H1 (cell line): Measurements from ENCODE around the gene COL6A3. TPM values are rescaled to one million over a fixed set of nuclear protein-coding genes. Genes with fewer than 3 reads are reported as not detected.

ENCODE experiments used
- PHF8 ChIP-seq: fragments of 200-600 bp; sonication (generic); conservative IDR thresholded peaks from 2 replicates; pipeline ENCODE4 v1.7.1; 2012; ENCODE audit warnings: low read depth, mild to moderate bottlenecking, inconsistent platforms, low read length, moderate library complexity
- SP4 ChIP-seq: IDR thresholded peaks from 2 replicates; pipeline ENCODE4 v1.6.1; 2012; ENCODE audit warnings: low read length, inconsistent platforms
- TBP ChIP-seq: IDR thresholded peaks from 2 replicates; pipeline ENCODE4 v1.6.1; 2011; ENCODE audit warnings: low read depth, low read length, improper control_type of control experiment
- ZNF274 ChIP-seq: IDR thresholded peaks from 2 replicates; pipeline ENCODE4 v1.7.0; 2012; ENCODE audit warnings: low read length, borderline replicate concordance; ENCODE audit errors: extremely low read depth
- polyA plus RNA-seq, 7 experiments: library from polyadenylated mRNA; depleted of rRNA in 3 of 7; stranded (reverse) in 5 of 7; unstranded in 2 of 7; fragments of >200 nt in 5 of 7; fragments of 200-250 nt in 2 of 7; gene quantifications; 1 replicate in 5 of 7; 2 replicates in 1 of 7; 4 replicates in 1 of 7; pipeline versions ENCODE4 v1.2.1 to v1.2.3, GENCODE V29; 2011 to 2013; ENCODE audit warnings: missing spikeins in 2 of 7, mixed read lengths in 2 of 7
- total RNA-seq: library from RNA; stranded (reverse); fragmentation: NEBNext Ultra II Directional; extraction: Animal tissue kit (Norgen Biotek cat#: 25700); gene quantifications from 2 replicates; pipeline ENCODE4 v1.2.1, GENCODE V29; 2021

Gene COL6A3
- total and polyA plus RNA-seq, 2 of the 8 experiments (the other 6 are each of a cell fraction or from before 2014, with no cell fraction given): 1.2 to 3.4 TPM

GRCh38 chr2:237397072-237397471 is 16.9 kb downstream of the COL6A3 start (continued):
- TF ChIP-seq ZNF274: no peak
- TF ChIP-seq PHF8: no peak
- TF ChIP-seq TBP: no peak
- no peak for TF ChIP-seq SP4
